GM19467 (cell line): ENCODE results near the gene F13A1.
"Not testable (repeated sequence)": the region's sequence is repeated elsewhere in the genome, so short reads cannot be mapped to it uniquely, and the experiment has no call there.

ENCODE experiments used
- ATAC-seq: cut with Tn5 transposase; IDR thresholded peaks from one replicate; pipeline ENCODE4 v1.9.1; 2021; ENCODE audit warnings: mild to moderate bottlenecking, moderate library complexity; ENCODE audit not compliant: unreplicated experiment

The F13A1 gene

GRCh38 chr6:6317825-6318733 lies 2.4 kb downstream of the F13A1 start:
- no peak for ATAC-seq

GRCh38 chr6:6317386-6317785 lies 3.1 kb downstream of the F13A1 start:
- no peak for ATAC-seq

GRCh38 chr6:6315660-6316059 lies 4.8 kb downstream of the F13A1 start:
- ATAC-seq, result no peak

- no peak for ATAC-seq
These were observed 5.9 kb downstream of the F13A1 start for GRCh38 chr6:6314596-6314995.

- ATAC-seq, result no peak
These were observed 7.5 kb downstream of the F13A1 start for GRCh38 chr6:6312901-6313441.

- no peak for ATAC-seq
These were observed 14.9 kb downstream of the F13A1 start for GRCh38 chr6:6305575-6305974.

- not testable (repeated sequence) for ATAC-seq
These were observed 20.1 kb downstream of the F13A1 start for GRCh38 chr6:6300383-6300782.

- no peak for ATAC-seq
These were observed 27.1 kb downstream of the F13A1 start for GRCh38 chr6:6293317-6293716.

GRCh38 chr6:6287415-6287814 lies 33.0 kb downstream of the F13A1 start:
- no peak for ATAC-seq

- no peak for ATAC-seq
These were observed 34.8 kb downstream of the F13A1 start for GRCh38 chr6:6285679-6286078.

GRCh38 chr6:6284221-6284966 lies 36.1 kb downstream of the F13A1 start:
- ATAC-seq, result no peak

GRCh38 chr6:6283746-6284145 lies 36.7 kb downstream of the F13A1 start:
- ATAC-seq, result no peak

- no peak for ATAC-seq
These were observed 37.7 kb downstream of the F13A1 start for GRCh38 chr6:6282716-6283115.

GRCh38 chr6:6277413-6277812 lies 43.0 kb downstream of the F13A1 start:
- ATAC-seq, result no peak

- ATAC-seq, result no peak
These were observed 49.4 kb downstream of the F13A1 start for GRCh38 chr6:6270948-6271535.

- ATAC-seq, result no peak
These were observed 60.2 kb downstream of the F13A1 start for GRCh38 chr6:6260196-6260722.

- no peak for ATAC-seq
These were observed 63.6 kb downstream of the F13A1 start for GRCh38 chr6:6256886-6257285.

- ATAC-seq, result no peak
These were observed 64.2 kb downstream of the F13A1 start for GRCh38 chr6:6256259-6256658.

- no peak for ATAC-seq
These were observed 68.7 kb downstream of the F13A1 start for GRCh38 chr6:6251555-6252280.

- peak; percentile 52 for ATAC-seq
These were observed 71.8 kb downstream of the F13A1 start for GRCh38 chr6:6248651-6249050.
